ENCODE measurements around the gene TBC1D30. TPM values are rescaled to one million over a fixed set of nuclear protein-coding genes. Genes with fewer than 3 reads are reported as not detected.
"Not testable (repeated sequence)": the region's sequence is repeated elsewhere in the genome, so short reads cannot be mapped to it uniquely, and the experiment has no call there.

The TBC1D30 gene
- total RNA-seq, 1 donor from 2014 or later, result 4.2 TPM

DNA sequence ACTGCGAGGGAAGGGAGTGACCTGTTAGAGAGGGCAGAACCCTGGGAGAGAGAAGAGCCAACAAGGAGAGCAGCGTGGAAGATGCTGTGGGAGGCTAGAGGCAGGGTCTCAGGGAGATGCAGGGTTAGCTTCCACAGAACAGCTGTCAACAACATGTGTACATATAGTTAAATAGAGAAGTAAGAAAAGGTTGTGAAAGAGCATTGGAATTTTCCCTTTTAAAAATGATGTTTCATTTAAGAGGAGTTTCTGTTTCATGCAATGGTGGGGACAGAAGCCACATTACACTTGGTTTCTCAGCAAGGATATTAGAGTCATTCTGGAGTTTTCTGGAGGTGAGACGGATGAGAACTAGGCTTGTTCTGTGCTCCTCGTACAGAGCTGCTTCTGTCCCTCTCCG is 23.8 kb upstream of the TBC1D30 start:
- FAIRE-seq (no peak), DNase-seq (ENCODE audit: low read depth) (no peak)
- TF ChIP-seq, protein P1, sequence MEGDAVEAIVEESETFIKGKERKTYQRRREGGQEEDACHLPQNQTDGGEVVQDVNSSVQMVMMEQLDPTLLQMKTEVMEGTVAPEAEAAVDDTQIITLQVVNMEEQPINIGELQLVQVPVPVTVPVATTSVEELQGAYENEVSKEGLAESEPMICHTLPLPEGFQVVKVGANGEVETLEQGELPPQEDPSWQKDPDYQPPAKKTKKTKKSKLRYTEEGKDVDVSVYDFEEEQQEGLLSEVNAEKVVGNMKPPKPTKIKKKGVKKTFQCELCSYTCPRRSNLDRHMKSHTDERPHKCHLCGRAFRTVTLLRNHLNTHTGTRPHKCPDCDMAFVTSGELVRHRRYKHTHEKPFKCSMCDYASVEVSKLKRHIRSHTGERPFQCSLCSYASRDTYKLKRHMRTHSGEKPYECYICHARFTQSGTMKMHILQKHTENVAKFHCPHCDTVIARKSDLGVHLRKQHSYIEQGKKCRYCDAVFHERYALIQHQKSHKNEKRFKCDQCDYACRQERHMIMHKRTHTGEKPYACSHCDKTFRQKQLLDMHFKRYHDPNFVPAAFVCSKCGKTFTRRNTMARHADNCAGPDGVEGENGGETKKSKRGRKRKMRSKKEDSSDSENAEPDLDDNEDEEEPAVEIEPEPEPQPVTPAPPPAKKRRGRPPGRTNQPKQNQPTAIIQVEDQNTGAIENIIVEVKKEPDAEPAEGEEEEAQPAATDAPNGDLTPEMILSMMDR (IDR thresholded peaks at IDR 0.05; ENCODE audit: insufficient read depth, low read length, severe bottlenecking), result no peak
- H3K4me3 ChIP-seq (ENCODE audit: low read depth, low read length), result no peak overlapping the region
- H3K36me3 ChIP-seq (ENCODE audit: control insufficient read depth, insufficient read depth, low read length), result no peaks in the 10 kb centered on the region
- no peaks in the 10 kb centered on the region for H3K27me3 ChIP-seq (ENCODE audit: control insufficient read depth, insufficient read depth, low read length)

DNA sequence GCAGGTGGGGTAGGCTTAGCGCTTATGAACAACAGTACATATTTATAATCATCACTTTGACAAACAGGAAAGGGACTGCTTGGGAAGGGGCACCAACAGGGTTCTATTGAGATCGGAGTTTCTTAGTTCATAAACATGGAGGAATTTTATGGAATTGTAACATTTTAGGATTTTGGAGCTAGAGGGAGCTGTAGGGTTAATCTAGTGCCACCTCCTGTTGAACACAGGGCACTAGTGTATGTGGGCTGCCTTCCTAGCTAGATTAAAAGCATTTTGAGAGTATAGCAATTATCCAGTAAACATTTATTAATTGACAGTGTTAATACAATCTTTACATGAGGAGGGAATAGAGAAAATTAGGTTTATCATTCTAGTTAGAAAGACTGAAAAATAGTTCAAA is 23.1 kb upstream of the TBC1D30 start:
- TF ChIP-seq, protein P1 (IDR thresholded peaks at IDR 0.05; ENCODE audit: insufficient read depth, low read length, severe bottlenecking), result peak; percentile 42
- no peaks in the 10 kb centered on the region for H3K36me3 ChIP-seq (ENCODE audit: control insufficient read depth, insufficient read depth, low read length)
- no peaks in the 10 kb centered on the region for H3K27me3 ChIP-seq (ENCODE audit: control insufficient read depth, insufficient read depth, low read length)
- no peak for FAIRE-seq
- no peak overlapping the region for H3K4me3 ChIP-seq (ENCODE audit: low read depth, low read length)
- DNase-seq (ENCODE audit: low read depth), result no peak

DNA sequence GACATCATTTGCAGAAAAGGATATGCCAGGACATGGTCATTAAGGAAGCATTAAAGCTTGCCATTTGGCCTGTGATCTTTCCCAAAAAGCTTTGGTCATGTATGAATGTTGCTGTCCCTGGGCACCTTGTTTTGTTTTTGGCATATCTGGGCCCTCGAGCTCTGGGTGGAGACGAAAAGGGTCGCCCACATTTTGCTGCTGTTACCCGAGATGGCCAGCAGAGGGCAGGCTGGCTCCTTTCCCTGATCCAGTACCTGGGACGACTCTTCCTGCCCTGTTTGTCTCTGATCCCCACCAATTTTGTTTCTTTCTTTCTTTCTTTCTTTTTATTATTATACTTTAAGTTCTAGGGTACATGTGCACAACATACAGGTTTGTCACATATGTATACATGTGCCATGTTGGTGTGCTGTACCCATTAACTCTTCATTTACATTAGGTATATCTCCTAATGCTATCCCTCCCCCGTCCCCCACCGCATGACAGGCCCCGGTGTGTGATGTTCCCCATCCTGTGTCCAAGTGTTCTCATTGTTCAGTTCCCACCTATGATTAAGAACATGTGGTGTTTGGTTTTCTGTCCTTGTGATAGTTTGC is 22.2 kb upstream of the TBC1D30 start:
- DNase-seq (ENCODE audit: low read depth); H3K36me3 ChIP-seq (ENCODE audit: control insufficient read depth, insufficient read depth, low read length); H3K4me3 ChIP-seq (ENCODE audit: low read depth, low read length); H3K27me3 ChIP-seq (ENCODE audit: control insufficient read depth, insufficient read depth, low read length): not testable (repeated sequence)
- FAIRE-seq, result peak; percentile 64
- TF ChIP-seq, protein P1 (IDR thresholded peaks at IDR 0.05; ENCODE audit: insufficient read depth, low read length, severe bottlenecking), result peak; percentile 92

DNA sequence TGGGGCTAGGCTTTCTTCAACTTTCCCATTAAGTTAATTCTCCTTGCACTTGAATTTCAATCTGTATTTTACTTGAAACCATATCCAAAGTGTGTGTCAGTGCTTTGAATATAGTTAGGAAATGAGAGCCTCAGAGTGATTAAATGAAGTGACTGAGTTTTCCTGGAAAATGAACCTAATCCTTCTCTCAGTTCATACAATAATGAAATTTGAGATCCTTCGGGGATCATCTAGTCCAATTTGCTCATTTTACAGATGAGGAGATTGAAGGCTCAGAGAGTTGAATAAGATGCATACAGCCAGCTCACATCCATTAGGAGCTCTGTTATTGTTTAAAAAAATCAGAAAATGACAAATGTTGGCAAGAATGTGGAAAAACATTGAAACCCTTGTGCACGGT is 18.3 kb upstream of the TBC1D30 start:
- H3K4me3 ChIP-seq (ENCODE audit: low read depth, low read length), result no peak overlapping the region
- H3K27me3 ChIP-seq (ENCODE audit: control insufficient read depth, insufficient read depth, low read length), result no peaks in the 10 kb centered on the region
- TF ChIP-seq, protein P1 (IDR thresholded peaks at IDR 0.05; ENCODE audit: insufficient read depth, low read length, severe bottlenecking), result no peak
- no peaks in the 10 kb centered on the region for H3K36me3 ChIP-seq (ENCODE audit: control insufficient read depth, insufficient read depth, low read length)
- FAIRE-seq (no peak), DNase-seq (ENCODE audit: low read depth) (no peak)

DNA sequence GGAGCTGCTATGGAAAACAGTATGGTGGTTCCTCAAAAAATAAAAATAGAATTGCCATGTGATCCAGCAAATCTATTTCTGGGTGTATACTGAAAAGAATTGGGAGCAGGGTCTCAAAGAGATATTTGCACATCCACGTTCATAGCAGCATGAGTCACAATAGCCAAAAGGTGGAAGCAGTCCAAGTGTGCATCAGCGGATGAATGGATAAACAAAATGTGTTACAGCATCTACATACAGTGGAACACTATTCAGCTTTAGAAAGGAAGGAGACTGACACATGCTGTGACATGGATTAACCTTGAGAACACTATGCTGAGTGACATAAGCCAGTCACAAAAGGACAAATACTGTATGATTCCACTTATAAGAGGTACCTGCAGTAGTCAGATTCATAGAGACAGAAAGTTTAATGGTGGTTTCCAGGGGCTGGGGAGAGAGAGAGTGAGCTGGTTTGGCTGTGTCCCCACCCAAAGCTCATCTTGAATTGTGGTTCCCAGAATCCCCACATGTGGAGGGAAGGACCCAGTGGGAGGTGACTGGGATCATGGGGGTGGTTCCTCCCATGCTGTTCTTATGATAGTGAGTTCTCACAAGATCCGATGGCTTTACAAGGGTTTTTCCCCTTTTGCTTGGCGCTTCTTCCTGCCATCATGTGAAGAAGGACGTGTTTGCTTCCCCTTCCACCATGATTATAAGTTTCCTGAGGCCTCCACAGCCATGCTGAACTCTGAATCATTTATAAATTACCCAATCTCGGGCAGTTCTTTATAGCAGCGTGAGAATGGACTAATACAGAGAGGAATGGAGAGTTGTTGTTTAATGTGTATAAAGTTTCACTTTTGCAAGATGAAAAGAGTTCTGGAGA is 17.6 kb upstream of the TBC1D30 start:
- TF ChIP-seq, protein P1 (IDR thresholded peaks at IDR 0.05; ENCODE audit: insufficient read depth, low read length, severe bottlenecking), result no peak
- H3K4me3 ChIP-seq (ENCODE audit: low read depth, low read length), result no peak overlapping the region
- DNase-seq (ENCODE audit: low read depth) (peak; percentile 64), FAIRE-seq (no peak)
- H3K36me3 ChIP-seq (ENCODE audit: control insufficient read depth, insufficient read depth, low read length), result no peaks in the 10 kb centered on the region
- no peaks in the 10 kb centered on the region for H3K27me3 ChIP-seq (ENCODE audit: control insufficient read depth, insufficient read depth, low read length)

Measured in bronchial epithelial cell (primary cell).